GM21576 (cell line): Measurements from ENCODE around the gene C1RL.
"Not testable (repeated sequence)": the region's sequence is repeated elsewhere in the genome, so short reads cannot be mapped to it uniquely, and the experiment has no call there.

ENCODE experiments used
- ATAC-seq: cut with Tn5 transposase; IDR thresholded peaks from one replicate; pipeline ENCODE4 v1.9.1; 2021; ENCODE audit warnings: mild to moderate bottlenecking, moderate library complexity; ENCODE audit not compliant: unreplicated experiment

Gene C1RL

DNA sequence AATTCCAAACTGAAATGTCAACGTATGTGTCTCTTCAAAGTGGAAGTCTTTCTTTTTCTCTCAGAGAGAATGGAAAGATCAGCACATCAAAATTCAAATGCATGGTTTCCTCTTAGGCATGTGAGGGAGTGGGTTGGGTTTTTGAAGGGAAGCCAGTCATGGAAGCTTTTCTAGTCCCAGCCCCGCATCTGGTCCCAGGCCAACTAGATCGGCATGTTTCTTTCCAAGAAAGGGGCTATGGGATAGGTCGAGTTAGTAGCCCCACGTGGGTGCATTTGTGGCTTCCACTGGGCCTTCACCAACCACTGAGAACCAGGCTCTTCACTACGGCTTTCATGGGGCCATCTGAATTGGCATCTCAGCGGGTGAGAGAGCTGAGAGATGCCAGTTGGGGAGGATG is 41.9 kb downstream of the C1RL start:
- ATAC-seq, result no peak

DNA sequence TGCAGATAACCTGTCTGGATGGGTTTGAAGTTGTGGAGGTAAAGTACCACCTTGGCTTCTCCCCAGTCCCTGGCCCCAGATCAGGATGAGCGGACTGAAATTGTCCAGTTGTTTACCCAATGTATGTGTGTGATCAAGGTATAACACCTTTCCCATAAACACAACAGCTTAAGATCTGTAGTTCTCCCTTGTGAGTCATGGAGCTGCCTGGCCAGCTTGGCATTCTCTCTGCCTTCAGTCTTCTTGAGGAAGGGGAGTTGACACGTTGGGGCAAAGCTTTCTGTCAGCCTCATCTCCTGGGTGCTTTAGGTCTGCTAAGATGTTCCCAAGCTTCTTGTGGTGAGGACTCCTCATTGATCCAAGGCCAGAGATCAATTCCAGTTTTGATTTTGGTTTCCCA is 42.4 kb downstream of the C1RL start:
- ATAC-seq, result no peak

- ATAC-seq, result no peak
Observed at GRCh38 chr12:7065073-7065623, 43.9 kb downstream of the C1RL start.

- ATAC-seq, result no peak
Observed at GRCh38 chr12:7064516-7064915, 44.5 kb downstream of the C1RL start.

DNA sequence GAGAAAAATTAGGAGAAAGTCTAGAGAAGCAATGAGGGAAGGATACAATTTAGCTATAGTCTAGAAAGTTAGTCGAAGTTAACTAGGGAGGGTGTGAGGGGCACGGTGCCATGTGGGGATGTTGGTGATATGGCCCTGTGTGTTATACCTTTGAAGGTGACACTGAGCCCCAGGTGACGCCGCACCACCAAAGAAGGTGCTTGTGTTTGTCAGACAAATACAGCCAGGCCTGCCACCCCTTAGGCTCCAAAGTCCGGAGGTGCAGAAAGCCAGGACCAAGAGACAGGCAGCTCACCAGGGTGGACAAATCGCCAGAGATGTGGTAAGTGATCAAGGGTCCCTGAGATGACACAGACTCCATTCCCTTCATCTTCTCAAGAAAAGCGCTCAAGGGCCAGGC is 47.4 kb downstream of the C1RL start:
- ATAC-seq, result no peak

- ATAC-seq, result no peak
Observed at GRCh38 chr12:7061138-7061537, 47.9 kb downstream of the C1RL start.

- ATAC-seq, result no peak
Observed at GRCh38 chr12:7060353-7060954, 48.6 kb downstream of the C1RL start, which contains the start of gene C1S. Gene C1S (plus strand): TSS chr12:7060718. CDS start chr12:7061913, 1,195 bp downstream.

- no peak for ATAC-seq
Observed at GRCh38 chr12:7059780-7060179, 49.2 kb downstream of the C1RL start.

GRCh38 chr12:7058850-7059395 is 50.1 kb downstream of the C1RL start:
- ATAC-seq, result no peak

DNA sequence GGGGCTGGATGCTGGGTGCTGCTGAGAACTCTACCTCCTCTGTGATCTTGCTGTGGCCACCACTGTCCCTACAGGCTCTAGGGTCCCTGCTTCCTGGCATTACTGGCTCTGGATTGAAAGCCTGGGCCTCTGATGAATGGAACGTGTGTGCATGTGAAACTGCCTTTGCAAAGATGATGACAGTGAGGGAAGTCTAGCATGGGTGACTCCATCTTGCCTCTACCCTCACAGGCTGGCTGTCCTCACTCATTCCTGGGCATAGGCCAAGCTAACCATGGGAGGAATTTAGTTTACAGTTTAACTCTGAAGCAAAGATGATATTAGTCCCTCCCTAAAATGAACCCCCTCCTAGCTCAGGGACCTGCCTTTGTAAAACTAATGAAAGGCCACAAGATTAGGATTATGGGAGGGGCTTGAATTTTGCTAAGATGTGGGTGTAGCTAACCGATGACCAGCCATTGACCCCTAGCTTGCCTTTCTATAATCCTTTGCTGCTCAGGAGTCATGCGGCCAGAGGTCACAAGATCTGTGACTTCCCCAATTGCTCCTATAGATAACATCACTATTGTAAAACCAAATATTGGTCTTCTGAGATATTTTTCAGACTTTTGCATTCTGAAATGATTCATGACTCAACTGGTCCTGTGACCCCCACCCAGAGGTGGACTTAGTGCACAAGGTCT is 50.7 kb downstream of the C1RL start:
- no peak for ATAC-seq

DNA sequence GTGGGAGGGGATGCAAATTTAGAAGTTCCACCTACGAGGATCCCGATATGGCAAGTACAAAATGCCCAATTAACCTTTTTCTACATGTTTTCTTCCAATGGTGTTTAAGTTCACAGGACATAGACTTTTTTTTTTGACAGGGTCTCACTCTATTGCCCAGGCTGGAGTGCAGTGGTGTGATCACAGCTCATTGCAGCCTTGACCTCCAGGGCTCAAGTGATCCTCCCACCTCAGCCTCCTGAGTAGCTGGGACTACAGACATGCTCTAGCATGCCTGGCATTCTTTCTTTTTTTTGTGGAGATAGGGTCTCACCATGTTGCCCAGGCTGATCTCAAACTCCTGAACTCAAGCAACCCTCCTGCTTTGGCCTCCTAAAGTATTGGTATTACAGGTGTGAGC is 53.3 kb downstream of the C1RL start:
- not testable (repeated sequence) for ATAC-seq

DNA sequence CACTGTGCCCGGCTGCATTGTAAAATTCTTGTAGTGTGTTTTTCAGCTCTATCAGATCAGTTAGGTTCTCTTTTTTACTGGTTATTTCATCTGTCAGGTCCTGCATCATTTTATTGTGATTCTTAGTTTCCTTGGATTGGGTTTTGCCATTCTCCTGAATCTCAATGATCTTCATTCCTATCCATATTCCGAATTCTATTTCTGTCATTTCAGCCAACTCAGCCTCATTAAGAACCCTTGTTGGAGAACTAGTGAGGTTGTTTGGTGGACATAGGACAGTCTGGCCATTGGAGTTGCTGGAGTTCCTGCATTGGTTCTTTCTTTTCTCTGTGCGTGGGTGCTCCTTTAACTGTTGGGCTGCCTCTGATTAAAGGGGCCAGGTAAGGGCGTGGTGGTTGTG is 54.1 kb downstream of the C1RL start:
- ATAC-seq, result no peak

DNA sequence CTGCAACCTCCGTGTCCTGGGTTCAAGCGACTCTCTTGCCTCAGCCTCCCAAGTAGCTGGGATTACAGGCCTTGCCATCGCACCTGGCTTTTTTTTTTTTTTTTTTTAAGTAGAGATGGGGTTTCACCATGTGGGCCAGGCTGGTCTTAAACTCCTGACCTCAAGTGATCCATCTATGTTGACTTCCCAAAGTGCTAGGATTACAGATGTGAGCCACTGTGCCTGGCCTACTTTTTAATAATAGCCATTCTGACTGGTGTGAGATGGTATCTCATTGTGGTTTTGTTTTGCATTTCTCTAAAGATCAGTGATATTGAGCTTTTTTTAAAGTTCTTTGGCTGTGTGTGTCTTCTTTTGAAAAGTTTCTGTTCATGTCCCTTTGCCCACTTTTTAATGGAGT is 59.0 kb downstream of the C1RL start:
- ATAC-seq, result not testable (repeated sequence)

DNA sequence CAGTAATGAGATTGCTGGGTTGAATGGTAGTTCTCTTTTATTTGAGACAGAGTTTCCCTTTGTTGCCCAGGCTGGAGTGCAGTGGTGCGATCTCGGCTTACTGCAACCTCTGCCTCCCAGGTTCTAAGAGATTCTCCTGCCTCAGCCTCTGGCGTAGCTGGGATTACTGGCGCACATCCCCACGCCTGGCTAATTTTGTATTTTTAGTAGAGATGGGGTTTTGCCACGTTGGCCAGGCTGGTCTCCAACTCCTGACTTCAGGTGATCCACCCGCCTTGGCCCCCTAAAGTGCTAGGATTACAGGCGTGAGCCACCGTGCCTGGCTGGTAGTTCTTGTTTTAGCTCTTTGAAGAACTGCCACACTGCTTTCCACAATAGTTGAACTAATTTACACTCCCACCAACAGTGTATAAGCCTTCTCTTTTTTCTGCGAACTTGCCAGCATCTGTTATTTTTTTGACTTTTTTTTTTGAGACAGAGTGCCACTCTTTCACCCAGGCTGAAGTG is 59.5 kb downstream of the C1RL start:
- ATAC-seq, result not testable (repeated sequence)

DNA sequence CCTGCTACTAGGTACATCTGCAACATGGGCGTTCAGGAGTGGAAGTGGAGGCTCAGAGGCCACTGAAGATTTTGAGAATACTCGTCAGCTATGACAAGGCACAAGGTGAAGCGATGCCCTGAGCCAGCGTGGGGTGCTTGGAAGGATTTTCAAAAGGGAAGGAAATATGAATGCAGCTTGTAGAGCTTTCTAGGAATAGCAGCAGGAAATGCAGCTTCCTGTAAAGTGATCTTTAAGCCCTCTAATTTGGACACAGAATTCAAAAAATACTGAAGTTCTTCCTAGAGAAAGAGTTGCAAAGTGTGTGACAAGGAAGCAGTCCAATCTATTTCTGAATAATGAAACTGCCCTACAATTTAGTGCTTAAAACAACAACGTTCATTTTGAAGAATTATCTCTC is 61.7 kb downstream of the C1RL start:
- no peak for ATAC-seq

GRCh38 chr12:7046383-7047105 is 62.5 kb downstream of the C1RL start:
- ATAC-seq, result no peak

- ATAC-seq, result no peak
Observed at GRCh38 chr12:7045913-7046312, 63.1 kb downstream of the C1RL start.
